SK-N-MC (cell line): ENCODE data around the gene AMIGO2.

Experiments used
- EZH2 ChIP-seq: fragments of 200-600 bp; sonication (generic); IDR thresholded peaks from one replicate; pipeline ENCODE4 v1.6.1; 2017; ENCODE audit warnings: antibody characterized with exemption
- FOXP2 ChIP-seq: optimal IDR thresholded peaks from 2 replicates; pipeline ENCODE3; 2011; ENCODE audit warnings: mild to moderate bottlenecking, moderate library complexity; ENCODE audit not compliant: insufficient read depth; ENCODE audit errors: extremely low read length, control extremely low read depth
- POLR2AphosphoS5 ChIP-seq: IDR thresholded peaks from 2 replicates; pipeline ENCODE4 v1.6.1; 2012; ENCODE audit warnings: mild to moderate bottlenecking, low read depth, low read length, borderline replicate concordance

GRCh38 chr12:47074757-47075156 is 5.0 kb downstream of the AMIGO2 start:
- TF ChIP-seq POLR2AphosphoS5 (no peak), EZH2 (no peak), FOXP2 (no peak)
